Measurements from ENCODE around the gene SLC9A5.

GRCh38 chr16:67246756-67247191 is 2.0 kb upstream of the SLC9A5 start:
- TF ChIP-seq TCF12 (IDR thresholded peaks at IDR 0.05; ENCODE audit: low read depth, low read length): no peak
- TF ChIP-seq RCOR1 (conservative IDR thresholded peaks at IDR 0.05; ENCODE audit: low read depth, low read length): no peak
- TF ChIP-seq SMC3 (IDR thresholded peaks at IDR 0.05; ENCODE audit: borderline replicate concordance, low read length): no peak
- TF ChIP-seq KDM1A (IDR thresholded peaks at IDR 0.05; ENCODE audit: borderline replicate concordance): no peak
- TF ChIP-seq, protein P1, sequence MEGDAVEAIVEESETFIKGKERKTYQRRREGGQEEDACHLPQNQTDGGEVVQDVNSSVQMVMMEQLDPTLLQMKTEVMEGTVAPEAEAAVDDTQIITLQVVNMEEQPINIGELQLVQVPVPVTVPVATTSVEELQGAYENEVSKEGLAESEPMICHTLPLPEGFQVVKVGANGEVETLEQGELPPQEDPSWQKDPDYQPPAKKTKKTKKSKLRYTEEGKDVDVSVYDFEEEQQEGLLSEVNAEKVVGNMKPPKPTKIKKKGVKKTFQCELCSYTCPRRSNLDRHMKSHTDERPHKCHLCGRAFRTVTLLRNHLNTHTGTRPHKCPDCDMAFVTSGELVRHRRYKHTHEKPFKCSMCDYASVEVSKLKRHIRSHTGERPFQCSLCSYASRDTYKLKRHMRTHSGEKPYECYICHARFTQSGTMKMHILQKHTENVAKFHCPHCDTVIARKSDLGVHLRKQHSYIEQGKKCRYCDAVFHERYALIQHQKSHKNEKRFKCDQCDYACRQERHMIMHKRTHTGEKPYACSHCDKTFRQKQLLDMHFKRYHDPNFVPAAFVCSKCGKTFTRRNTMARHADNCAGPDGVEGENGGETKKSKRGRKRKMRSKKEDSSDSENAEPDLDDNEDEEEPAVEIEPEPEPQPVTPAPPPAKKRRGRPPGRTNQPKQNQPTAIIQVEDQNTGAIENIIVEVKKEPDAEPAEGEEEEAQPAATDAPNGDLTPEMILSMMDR (IDR thresholded peaks at IDR 0.05 in 2 of 3, conservative IDR thresholded peaks at IDR 0.05 in 1 of 3; ENCODE audit: control insufficient read depth in 2 of 3, extremely low read depth in 1 of 3, insufficient read depth in 1 of 3, low read depth in 3 of 3, low read length in 3 of 3): peak in 1 of 3 experiments; percentile 21; a peak in 2 of 6 replicates
- TF ChIP-seq DPF2 (IDR thresholded peaks at IDR 0.05): no peak
- no peak for TF ChIP-seq STAT1 (conservative IDR thresholded peaks at IDR 0.05)
- TF ChIP-seq BRCA1 (IDR thresholded peaks at IDR 0.05; ENCODE audit: low read depth, low read length): no peak
- TF ChIP-seq ZNF274 (IDR thresholded peaks at IDR 0.05; ENCODE audit: insufficient read depth, insufficient read length): no peak
- TF ChIP-seq FOXM1 (IDR thresholded peaks at IDR 0.05; ENCODE audit: low read depth, low read length): no peak
